MCF 10A (cell line): ENCODE results near the gene DAGLA. TPM values are rescaled to one million over a fixed set of nuclear protein-coding genes. Genes with fewer than 3 reads are reported as not detected.
A peak's percentile ranks its signal among the peaks of the same experiment; 100 is the strongest.

Experiments used
- BruUV-seq: library from RNA; stranded (reverse); fragments of 400-500 nt; replicated peaks from 2 replicates; lab custom pipeline; 2021; lab: Mats Ljungman, UMichigan
- CTCF ChIA-PET: fragments of 300-600 bp; sonication (Branson Sonifier 250); formaldehyde crosslinking; extraction: SDS; loops from one replicate; lab custom pipeline; 2021; ENCODE audit warnings: antibody characterized with exemption, inconsistent platforms; lab: Yijun Ruan, JAX
- POLR2A ChIA-PET: fragments of 300-600, 350-650 bp; sonication (Branson Sonifier 250); formaldehyde crosslinking; extraction: SDS; loops from one replicate; lab custom pipeline; 2020; ENCODE audit warnings: antibody characterized with exemption, inconsistent platforms; lab: Yijun Ruan, JAX
- DNase-seq: peaks from one replicate; pipeline ENCODE4 v3.0.0-alpha.2; 2018; ENCODE audit not compliant: unreplicated experiment
- H3K27ac Mint-ChIP-seq: one replicate; pipeline ENCODE4 v1.8.0; 2022; ENCODE audit warnings: mild to moderate bottlenecking, low read depth, mixed read lengths; ENCODE audit not compliant: unreplicated experiment
- H3K27me3 Mint-ChIP-seq: one replicate; pipeline ENCODE4 v1.8.0; 2022; ENCODE audit warnings: mixed read lengths; ENCODE audit not compliant: insufficient read depth, unreplicated experiment
- H3K36me3 Mint-ChIP-seq: one replicate; pipeline ENCODE4 v1.8.0; 2022; ENCODE audit warnings: mild to moderate bottlenecking, moderate library complexity, mixed read lengths; ENCODE audit not compliant: insufficient read depth, unreplicated experiment
- H3K4me1 Mint-ChIP-seq: one replicate; pipeline ENCODE4 v1.8.0; 2022; ENCODE audit warnings: mixed read lengths; ENCODE audit not compliant: insufficient read depth, unreplicated experiment
- H3K4me3 Mint-ChIP-seq: one replicate; pipeline ENCODE4 v1.8.0; 2022; ENCODE audit warnings: mild to moderate bottlenecking, moderate library complexity, mixed read lengths; ENCODE audit not compliant: unreplicated experiment
- H3K9me3 Mint-ChIP-seq: one replicate; pipeline ENCODE4 v1.8.0; 2022; ENCODE audit warnings: mixed read lengths; ENCODE audit not compliant: unreplicated experiment
- CTCF ChIP-seq: fragments of 200-600 bp; IDR thresholded peaks from one replicate; pipeline ENCODE4 v1.8.0; 2022; ENCODE audit warnings: antibody characterized with exemption, mild to moderate bottlenecking; ENCODE audit not compliant: unreplicated experiment
- intact Hi-C: fragments of 100-400 bp; cut with micrococcal nuclease; formaldehyde crosslinking; loops from 2 replicates; pipeline ENCODE4 v1.14.1; 2022
- total RNA-seq: library from RNA; stranded (reverse); gene quantifications from 2 replicates; pipeline ENCODE4 v1.2.3, GENCODE V29; 2022

The DAGLA gene
- total RNA-seq, 1 experiment from 2014 or later = 1.5 TPM

GRCh38 chr11:61731952-61732675 is 51.9 kb downstream of the DAGLA start:
- Mint-ChIP-seq H3K27ac (no peak overlapping the region), H3K4me1 (peaks cover 27% of the 10 kb centered on the region), H3K36me3 (no peaks in the 10 kb centered on the region), H3K4me3 (no peak overlapping the region), H3K9me3 (no peaks in the 10 kb centered on the region), H3K27me3 (no peaks in the 10 kb centered on the region)
- BruUV-seq = no TSS peak
- TF ChIP-seq CTCF = no peak
- ChIA-PET POLR2A (interaction anchor here (1.2 kb wide), 1 partner anchor 51 kb away, joined by 3 read pairs; no protein-coding TSS in a partner anchor), CTCF (interaction anchor here (0.7 to 3.3 kb wide), 11 partner anchors 8 to 93 kb away, joined by 3 to 61 read pairs (median 6); partner anchors contain the start of gene DAGLA)
- no peak for DNase-seq
- intact Hi-C loops = loop anchor here (2.0 to 10.0 kb wide), 2 partner anchors 93 to 247 kb away; a partner anchor contains a TSS

- TF ChIP-seq CTCF = no peak
- no peak overlapping the region for H3K27ac Mint-ChIP-seq
- H3K4me1 Mint-ChIP-seq = peaks cover 27% of the 10 kb centered on the region
- H3K27me3 Mint-ChIP-seq = no peaks in the 10 kb centered on the region
- no peaks in the 10 kb centered on the region for H3K36me3 Mint-ChIP-seq
- ChIA-PET POLR2A (interaction anchor here (1.0 to 1.9 kb wide), 3 partner anchors 35 to 52 kb away, joined by 3 to 7 read pairs (median 3); no protein-coding TSS in a partner anchor), CTCF (interaction anchor here (0.6 to 3.3 kb wide), 37 partner anchors 9 to 410 kb away, joined by 3 to 61 read pairs (median 6); partner anchors contain the start of gene DAGLA)
- DNase-seq = peak; percentile 35
- intact Hi-C loops = loop anchor here (1.0 to 10.0 kb wide), 4 partner anchors 36 to 248 kb away; partner anchors contain the start of gene DAGLA
- H3K9me3 Mint-ChIP-seq = no peaks in the 10 kb centered on the region
- BruUV-seq = no TSS peak
- no peak overlapping the region for H3K4me3 Mint-ChIP-seq
These were observed 52.5 kb downstream of the DAGLA start for GRCh38 chr11:61732705-61733104.

- no TSS peak for BruUV-seq
These were observed 53.2 kb downstream of the DAGLA start for GRCh38 chr11:61733120-61733978.

More at GRCh38 chr11:61733120-61733978, 53.2 kb downstream of the DAGLA start:
- intact Hi-C loops = loop anchor here (1.0 to 10.0 kb wide), 4 partner anchors 37 to 249 kb away; partner anchors contain the start of gene DAGLA
- H3K27ac Mint-ChIP-seq = no peak overlapping the region
- TF ChIP-seq CTCF = peak; percentile 94
- no peaks in the 10 kb centered on the region for H3K27me3 Mint-ChIP-seq
- H3K9me3 Mint-ChIP-seq = no peaks in the 10 kb centered on the region
- ChIA-PET POLR2A (interaction anchor here (1.0 to 1.9 kb wide), 2 partner anchors 36 to 52 kb away, joined by 3 to 7 read pairs; no protein-coding TSS in a partner anchor), CTCF (interaction anchor here (0.6 to 3.3 kb wide), 45 partner anchors 8 to 409 kb away, joined by 3 to 61 read pairs (median 5); partner anchors contain the start of gene DAGLA)
- H3K4me3 Mint-ChIP-seq = no peak overlapping the region
- H3K4me1 Mint-ChIP-seq = peaks cover 23% of the 10 kb centered on the region
- DNase-seq = peak; percentile 86
- H3K36me3 Mint-ChIP-seq = no peaks in the 10 kb centered on the region
